Measurements from ENCODE around the gene CLDN24. TPM values are rescaled to one million over a fixed set of nuclear protein-coding genes. Genes with fewer than 3 reads are reported as not detected.
"Not testable (repeated sequence)": the region's sequence is repeated elsewhere in the genome, so short reads cannot be mapped to it uniquely, and the experiment has no call there.

CLDN24 gene
- total and polyA plus RNA-seq, 2 experiments from 2014 or later = 0.94 TPM; not detected in 1

DNA sequence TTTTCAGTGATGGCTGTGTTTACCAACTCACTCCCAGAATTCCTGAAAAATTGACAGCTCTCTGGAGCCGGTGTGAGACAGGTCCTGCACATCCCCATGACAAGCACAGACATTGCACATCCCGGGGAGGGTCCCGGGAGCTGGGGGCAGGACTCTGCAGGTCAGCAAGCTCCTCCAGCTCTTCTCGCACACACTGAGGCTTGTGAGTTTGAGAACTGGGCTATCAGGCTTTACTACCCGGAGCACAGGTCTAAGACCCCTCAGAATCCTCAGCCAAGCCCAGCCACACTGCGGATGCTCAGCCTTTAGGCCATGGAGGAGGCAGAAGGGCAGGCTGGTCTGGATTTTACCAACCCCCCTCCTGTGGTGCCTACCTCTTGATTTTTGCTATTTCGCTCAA is 5.6 kb upstream of the CLDN24 start:
- H3K36me3 ChIP-seq (replicated peaks; ENCODE audit: insufficient read depth, low read depth) = no peaks in the 10 kb centered on the region
- H3K27me3 ChIP-seq = no peaks in the 10 kb centered on the region
- peaks cover 5% of the 10 kb centered on the region for H3K9me3 ChIP-seq (ENCODE audit: low read depth)
- no peak overlapping the region for H3K27ac ChIP-seq
- no peak overlapping the region for H2AFZ ChIP-seq
- no peak for DNase-seq (ENCODE audit: low spot score)
- no peak overlapping the region for H3K4me2 ChIP-seq
- no peaks in the 10 kb centered on the region for H3K79me2 ChIP-seq
- H4K20me1 ChIP-seq (ENCODE audit: insufficient read depth, poor library complexity, severe bottlenecking) = no peaks in the 10 kb centered on the region
- WGBS (ENCODE audit: low lambda C conversion rate, missing lambda C conversion rate) = 96% methylated on average over 7 of the region's 7 CpGs
- TF ChIP-seq, protein P1, sequence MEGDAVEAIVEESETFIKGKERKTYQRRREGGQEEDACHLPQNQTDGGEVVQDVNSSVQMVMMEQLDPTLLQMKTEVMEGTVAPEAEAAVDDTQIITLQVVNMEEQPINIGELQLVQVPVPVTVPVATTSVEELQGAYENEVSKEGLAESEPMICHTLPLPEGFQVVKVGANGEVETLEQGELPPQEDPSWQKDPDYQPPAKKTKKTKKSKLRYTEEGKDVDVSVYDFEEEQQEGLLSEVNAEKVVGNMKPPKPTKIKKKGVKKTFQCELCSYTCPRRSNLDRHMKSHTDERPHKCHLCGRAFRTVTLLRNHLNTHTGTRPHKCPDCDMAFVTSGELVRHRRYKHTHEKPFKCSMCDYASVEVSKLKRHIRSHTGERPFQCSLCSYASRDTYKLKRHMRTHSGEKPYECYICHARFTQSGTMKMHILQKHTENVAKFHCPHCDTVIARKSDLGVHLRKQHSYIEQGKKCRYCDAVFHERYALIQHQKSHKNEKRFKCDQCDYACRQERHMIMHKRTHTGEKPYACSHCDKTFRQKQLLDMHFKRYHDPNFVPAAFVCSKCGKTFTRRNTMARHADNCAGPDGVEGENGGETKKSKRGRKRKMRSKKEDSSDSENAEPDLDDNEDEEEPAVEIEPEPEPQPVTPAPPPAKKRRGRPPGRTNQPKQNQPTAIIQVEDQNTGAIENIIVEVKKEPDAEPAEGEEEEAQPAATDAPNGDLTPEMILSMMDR (IDR thresholded peaks at IDR 0.05; ENCODE audit: poor library complexity) = no peak
- no peak for TF ChIP-seq EZH2phosphoT487 (IDR thresholded peaks at IDR 0.05; ENCODE audit: low read depth, severe bottlenecking, unreplicated experiment)
- no peak for TF ChIP-seq EZH2 (IDR thresholded peaks at IDR 0.05; ENCODE audit: borderline replicate concordance)
- H3K9me2 ChIP-seq (replicated peaks; ENCODE audit: insufficient read depth) = no peaks in the 10 kb centered on the region
- no peaks in the 10 kb centered on the region for H3K4me1 ChIP-seq (ENCODE audit: insufficient read depth)
- no peak overlapping the region for H3K4me3 ChIP-seq

DNA sequence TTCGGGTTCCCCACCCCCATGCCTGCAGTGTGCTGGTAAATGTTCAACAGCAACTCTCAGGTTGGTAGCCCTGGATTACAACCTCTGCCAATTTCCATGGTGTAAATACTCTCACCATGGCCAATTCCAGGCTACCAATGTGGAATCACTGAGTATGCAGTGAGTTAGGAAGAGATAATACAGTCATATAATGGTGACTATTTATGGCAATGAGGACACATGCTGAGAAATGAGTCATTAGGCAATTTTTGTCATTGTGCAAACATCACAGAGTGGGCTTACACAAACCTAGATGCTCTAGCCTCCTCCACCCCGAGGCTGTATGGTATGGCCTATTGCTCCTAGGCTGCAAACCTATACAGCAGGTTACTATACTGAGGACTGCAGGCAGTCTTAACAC is 4.6 kb upstream of the CLDN24 start:
- H3K9me3 ChIP-seq (ENCODE audit: low read depth) = peaks cover 5% of the 10 kb centered on the region
- no peak for DNase-seq (ENCODE audit: low spot score)
- no peaks in the 10 kb centered on the region for H4K20me1 ChIP-seq (ENCODE audit: insufficient read depth, poor library complexity, severe bottlenecking)
- no peak overlapping the region for H3K4me3 ChIP-seq
- H3K4me1 ChIP-seq (ENCODE audit: insufficient read depth) = no peaks in the 10 kb centered on the region
- no peak overlapping the region for H2AFZ ChIP-seq
- TF ChIP-seq, protein P1 (IDR thresholded peaks at IDR 0.05; ENCODE audit: poor library complexity) = no peak
- TF ChIP-seq EZH2phosphoT487 (IDR thresholded peaks at IDR 0.05; ENCODE audit: low read depth, severe bottlenecking, unreplicated experiment) = no peak
- no peak for TF ChIP-seq EZH2 (IDR thresholded peaks at IDR 0.05; ENCODE audit: borderline replicate concordance)
- no peak overlapping the region for H3K4me2 ChIP-seq
- WGBS (ENCODE audit: low lambda C conversion rate, missing lambda C conversion rate) = 57% methylated on average over 2 of the region's 2 CpGs
- H3K27ac ChIP-seq = no peak overlapping the region
- H3K79me2 ChIP-seq = no peaks in the 10 kb centered on the region
- H3K27me3 ChIP-seq = no peaks in the 10 kb centered on the region
- H3K9me2 ChIP-seq (replicated peaks; ENCODE audit: insufficient read depth) = no peaks in the 10 kb centered on the region
- no peaks in the 10 kb centered on the region for H3K36me3 ChIP-seq (replicated peaks; ENCODE audit: insufficient read depth, low read depth)

DNA sequence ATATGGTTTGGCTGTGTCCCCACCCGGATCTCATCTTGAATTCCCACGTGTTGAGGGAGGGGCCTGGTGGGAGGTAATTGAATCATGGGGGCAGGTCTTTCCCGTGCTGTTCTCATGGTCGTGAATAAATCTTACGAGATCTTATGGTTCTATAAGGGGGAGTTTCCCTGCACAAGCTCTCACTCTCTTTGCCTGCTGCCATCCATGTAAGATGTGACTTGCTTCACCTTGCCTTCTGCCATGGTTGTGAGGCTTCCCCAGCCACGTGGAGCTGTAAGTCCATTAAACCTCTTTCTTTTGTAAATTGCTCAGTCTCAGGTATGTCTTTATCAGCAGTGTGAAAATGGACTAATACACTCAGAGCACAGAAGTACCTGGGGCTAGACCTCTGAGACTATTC is 4.2 kb upstream of the CLDN24 start:
- not testable (repeated sequence) for H3K36me3 ChIP-seq (replicated peaks; ENCODE audit: insufficient read depth, low read depth); H3K9me3 ChIP-seq (ENCODE audit: low read depth); H3K27me3 ChIP-seq; H3K79me2 ChIP-seq; H2AFZ ChIP-seq; H3K9me2 ChIP-seq (replicated peaks; ENCODE audit: insufficient read depth); DNase-seq (ENCODE audit: low spot score); H3K4me3 ChIP-seq; H3K27ac ChIP-seq; H3K4me2 ChIP-seq; H3K4me1 ChIP-seq (ENCODE audit: insufficient read depth); H4K20me1 ChIP-seq (ENCODE audit: insufficient read depth, poor library complexity, severe bottlenecking)
- 91% methylated on average over 6 of the region's 6 CpGs for WGBS (ENCODE audit: low lambda C conversion rate, missing lambda C conversion rate)

DNA sequence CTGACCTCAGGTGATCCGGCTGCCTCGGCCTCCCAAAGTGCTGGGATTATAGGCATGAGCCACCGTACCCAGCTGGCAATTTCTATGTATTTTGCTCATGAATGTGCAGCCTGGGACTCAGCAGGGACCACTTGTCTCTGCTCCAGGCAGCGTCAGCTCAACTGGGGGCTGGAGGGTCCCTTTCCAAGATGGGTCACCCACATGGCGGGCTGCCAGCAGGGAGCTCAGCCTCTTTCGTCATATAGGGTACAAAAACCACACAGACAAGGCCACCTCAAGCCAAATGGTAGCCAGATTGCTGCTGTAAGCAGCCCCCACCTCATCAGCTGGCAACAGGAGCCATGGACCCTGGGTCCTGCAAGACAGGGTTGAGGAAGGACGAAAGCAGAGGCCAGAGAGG is 2.4 kb upstream of the CLDN24 start:
- Histone ChIP-seq H3K4me2 (no peak overlapping the region), H4K20me1 (ENCODE audit: insufficient read depth, poor library complexity, severe bottlenecking) (no peaks in the 10 kb centered on the region), H3K27me3 (no peaks in the 10 kb centered on the region), H3K36me3 (replicated peaks; ENCODE audit: insufficient read depth, low read depth) (no peaks in the 10 kb centered on the region), H3K9me2 (replicated peaks; ENCODE audit: insufficient read depth) (no peaks in the 10 kb centered on the region), H3K9me3 (ENCODE audit: low read depth) (peaks cover 5% of the 10 kb centered on the region), H3K27ac (no peak overlapping the region), H3K4me3 (no peak overlapping the region), H3K79me2 (no peaks in the 10 kb centered on the region), H2AFZ (no peak overlapping the region), H3K4me1 (ENCODE audit: insufficient read depth) (no peaks in the 10 kb centered on the region)
- TF ChIP-seq, protein P1 (IDR thresholded peaks at IDR 0.05; ENCODE audit: poor library complexity) = no peak
- TF ChIP-seq EZH2phosphoT487 (IDR thresholded peaks at IDR 0.05; ENCODE audit: low read depth, severe bottlenecking, unreplicated experiment) (no peak), EZH2 (IDR thresholded peaks at IDR 0.05; ENCODE audit: borderline replicate concordance) (no peak)
- over 99% methylated on average over 7 of the region's 7 CpGs for whole genome bisulfite sequencing (ENCODE audit: low lambda C conversion rate, missing lambda C conversion rate)
- DNase-seq (ENCODE audit: low spot score) = no peak

DNA sequence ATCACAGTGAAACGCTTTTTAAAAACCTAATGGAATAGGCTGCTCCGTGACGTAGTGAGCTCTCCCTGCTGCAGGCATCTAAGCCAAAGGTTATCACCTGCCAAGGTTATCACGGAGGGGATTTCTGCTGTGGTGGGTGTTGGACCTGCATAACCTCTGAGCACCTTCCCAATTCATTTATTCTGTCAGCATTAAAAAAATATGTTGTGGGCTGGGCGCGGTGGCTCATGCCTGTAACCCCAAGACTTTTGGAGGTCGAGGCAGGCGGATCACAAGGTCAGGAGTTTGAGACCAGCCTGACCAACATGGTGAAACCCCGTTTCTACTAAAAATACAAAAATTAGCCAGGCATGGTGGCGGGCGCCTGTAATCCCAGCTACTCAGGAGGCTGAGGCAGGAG is 1.8 kb upstream of the CLDN24 start:
- not testable (repeated sequence) for H4K20me1 ChIP-seq (ENCODE audit: insufficient read depth, poor library complexity, severe bottlenecking); H2AFZ ChIP-seq; H3K4me1 ChIP-seq (ENCODE audit: insufficient read depth); H3K4me3 ChIP-seq; DNase-seq (ENCODE audit: low spot score); H3K79me2 ChIP-seq; H3K36me3 ChIP-seq (replicated peaks; ENCODE audit: insufficient read depth, low read depth); H3K27me3 ChIP-seq; H3K27ac ChIP-seq; H3K4me2 ChIP-seq; H3K9me3 ChIP-seq (ENCODE audit: low read depth); H3K9me2 ChIP-seq (replicated peaks; ENCODE audit: insufficient read depth)
- WGBS (ENCODE audit: low lambda C conversion rate, missing lambda C conversion rate) = 85% methylated on average over 11 of the region's 11 CpGs
